ENCODE results near the gene TVP23A. TPM values are rescaled to one million over a fixed set of nuclear protein-coding genes. Genes with fewer than 3 reads are reported as not detected.
"Not testable (repeated sequence)": the region's sequence is repeated elsewhere in the genome, so short reads cannot be mapped to it uniquely, and the experiment has no call there.

Gene TVP23A
- total RNA-seq, 2 donors from 2014 or later: 2.1 to 3.7 TPM

GRCh38 chr16:10763456-10763855 lies 55.1 kb downstream of the TVP23A start:
- intact Hi-C loops (cut with DNase I): loop anchor here in 1 of 2 donors (2.0 kb wide), 1 partner anchor 1113 kb away; no protein-coding TSS in a partner anchor
- no peak for DNase-seq (ENCODE audit: low spot score)

- no peak for DNase-seq (ENCODE audit: low spot score)
- intact Hi-C loops (cut with DNase I): loop anchor here in 1 of 2 donors (2.0 kb wide), 1 partner anchor 1112 kb away; no protein-coding TSS in a partner anchor
Measured at GRCh38 chr16:10762336-10763016, 56.1 kb downstream of the TVP23A start.

GRCh38 chr16:10761373-10761772 lies 57.2 kb downstream of the TVP23A start:
- DNase-seq (ENCODE audit: low spot score): no peak
- intact Hi-C loops (cut with DNase I): no loop called here

GRCh38 chr16:10760858-10761257 lies 57.7 kb downstream of the TVP23A start:
- intact Hi-C loops (cut with DNase I): no loop called here
- DNase-seq (ENCODE audit: low spot score): no peak

GRCh38 chr16:10756574-10756973 lies 62.0 kb downstream of the TVP23A start:
- intact Hi-C loops (cut with DNase I): loop anchor here in 1 of 2 donors (10.0 kb wide), 1 partner anchor 168 kb away; no protein-coding TSS in a partner anchor
- no peak for DNase-seq (ENCODE audit: low spot score)

- intact Hi-C loops (cut with DNase I): loop anchor here in 1 of 2 donors (10.0 kb wide), 1 partner anchor 170 kb away; no protein-coding TSS in a partner anchor
- DNase-seq (ENCODE audit: low spot score): no peak
Measured at GRCh38 chr16:10754941-10755340, 63.7 kb downstream of the TVP23A start.

GRCh38 chr16:10753670-10754069 lies 64.9 kb downstream of the TVP23A start:
- intact Hi-C loops (cut with DNase I): loop anchor here in 1 of 2 donors (10.0 kb wide), 1 partner anchor 171 kb away; no protein-coding TSS in a partner anchor
- DNase-seq (ENCODE audit: low spot score): peak; percentile 37

- DNase-seq (ENCODE audit: low spot score): peak; percentile 85
- intact Hi-C loops (cut with DNase I): loop anchor here in 1 of 2 donors (10.0 kb wide), 1 partner anchor 172 kb away; no protein-coding TSS in a partner anchor
Measured at GRCh38 chr16:10752843-10753523, 65.6 kb downstream of the TVP23A start.

- DNase-seq (ENCODE audit: low spot score): peak; percentile 62
- intact Hi-C loops (cut with DNase I): loop anchor here in 1 of 2 donors (10.0 kb wide), 1 partner anchor 174 kb away; no protein-coding TSS in a partner anchor
Measured at GRCh38 chr16:10751291-10751697, 67.3 kb downstream of the TVP23A start.

- peak; percentile 41 for DNase-seq (ENCODE audit: low spot score)
- intact Hi-C loops (cut with DNase I): loop anchor here in 1 of 2 donors (10.0 kb wide), 1 partner anchor 174 kb away; no protein-coding TSS in a partner anchor
Measured at GRCh38 chr16:10750793-10751192, 67.8 kb downstream of the TVP23A start.

- intact Hi-C loops (cut with DNase I): loop anchor here (5.0 to 10.0 kb wide), 2 partner anchors 79 to 171 kb away; no protein-coding TSS in a partner anchor
- DNase-seq (ENCODE audit: low spot score): no peak
Measured at GRCh38 chr16:10745841-10746240, 72.8 kb downstream of the TVP23A start.

GRCh38 chr16:10744370-10745030 lies 74.1 kb downstream of the TVP23A start:
- peak; percentile 81 for DNase-seq (ENCODE audit: low spot score)
- intact Hi-C loops (cut with DNase I): loop anchor here (5.0 to 10.0 kb wide), 2 partner anchors 80 to 173 kb away; no protein-coding TSS in a partner anchor

GRCh38 chr16:10743610-10744369 lies 74.8 kb downstream of the TVP23A start, which contains the start of gene NUBP1:
NUBP1 (plus strand) TSS chr16:10743842; CDS start chr16:10743864, 22 bp downstream.
- peak; percentile 100 for DNase-seq (ENCODE audit: low spot score)

GRCh38 chr16:10743227-10743609 lies 75.4 kb downstream of the TVP23A start:
- intact Hi-C loops (cut with DNase I): loop anchor here in 1 of 2 donors (10.0 kb wide), 1 partner anchor 82 kb away; no protein-coding TSS in a partner anchor
- DNase-seq (ENCODE audit: low spot score): no peak

More at GRCh38 chr16:10743610-10744369, 74.8 kb downstream of the TVP23A start, which contains the start of gene NUBP1:
- intact Hi-C loops (cut with DNase I): loop anchor here in 1 of 2 donors (10.0 kb wide), 1 partner anchor 81 kb away; no protein-coding TSS in a partner anchor

- intact Hi-C loops (cut with DNase I): loop anchor here in 1 of 2 donors (10.0 kb wide), 1 partner anchor 83 kb away; no protein-coding TSS in a partner anchor
- no peak for DNase-seq (ENCODE audit: low spot score)
Measured at GRCh38 chr16:10741844-10742243, 76.8 kb downstream of the TVP23A start.

GRCh38 chr16:10741249-10741648 lies 77.3 kb downstream of the TVP23A start:
- not testable (repeated sequence) for DNase-seq (ENCODE audit: low spot score)
- intact Hi-C loops (cut with DNase I): loop anchor here in 1 of 2 donors (10.0 kb wide), 1 partner anchor 84 kb away; no protein-coding TSS in a partner anchor

- no peak for DNase-seq (ENCODE audit: low spot score)
- intact Hi-C loops (cut with DNase I): loop anchor here in 1 of 2 donors (10.0 kb wide), 1 partner anchor 84 kb away; no protein-coding TSS in a partner anchor
Measured at GRCh38 chr16:10740845-10741208, 77.8 kb downstream of the TVP23A start.

Data from posterior vena cava (tissue), 2 donors.